Esophagus squamous epithelium (tissue), 4 donors: ENCODE data around the gene FZD4.

ENCODE experiments used
- CTCF ChIP-seq, 6 experiments: fragments of 450-650 bp in 4 of 6; fragments of 200-600 bp in 2 of 6; sonication (generic) in 2 of 6; IDR thresholded peaks; one replicate each; pipeline ENCODE4 v1.5.1; 2016 to 2019; ENCODE audit warnings: antibody characterized with exemption in 6 of 6, mild to moderate bottlenecking in 4 of 6, moderate library complexity in 4 of 6
- POLR2A ChIP-seq, 4 donors: fragments of 450-650 bp; IDR thresholded peaks; one replicate each; pipeline ENCODE4 v1.6.1; 2017; ENCODE audit warnings: antibody characterized with exemption in 4 of 4, mild to moderate bottlenecking in 4 of 4, moderate library complexity in 3 of 4

- no peak for TF ChIP-seq POLR2A (IDR thresholded peaks at IDR 0.05)
- no peak for TF ChIP-seq CTCF (IDR thresholded peaks at IDR 0.05)
These were observed 3.5 kb downstream of the FZD4 start for GRCh38 chr11:86951706-86952105.
